Measurements from ENCODE around the gene SCAP.

GRCh38 chr3:47413751-47414150 is 62.0 kb downstream of the SCAP start:
- TF ChIP-seq MAF1 (CRISPR knock-in tag; IDR thresholded peaks at IDR 0.05; ENCODE audit: borderline replicate concordance), result no peak
- no peak for TF ChIP-seq KLF11 (CRISPR knock-in tag; IDR thresholded peaks at IDR 0.05)

All from HepG2 (cell line).